Stimulated activated CD4-positive, alpha-beta T cell treated with anti-CD3 and anti-CD28 coated beads, Interleukin-2, amount 100 ng/mL, for 4 hours (primary cell): Measurements from ENCODE around the gene DNAJC11.

ENCODE experiments used
- DNase-seq: peaks from one replicate; pipeline ENCODE4 v3.0.0-alpha.2; 2020; ENCODE audit warnings: low read depth

Gene DNAJC11

GRCh38 chr1:6599141-6599975 is 102.3 kb downstream of the DNAJC11 start:
- peak; percentile 73 for DNase-seq

- DNase-seq, result no peak
Measured at GRCh38 chr1:6597777-6598131, 103.9 kb downstream of the DNAJC11 start.

- no peak for DNase-seq
Measured at GRCh38 chr1:6596886-6597776, 104.5 kb downstream of the DNAJC11 start.

- DNase-seq, result no peak
Measured at GRCh38 chr1:6596351-6596750, 105.3 kb downstream of the DNAJC11 start.

- DNase-seq, result no peak
Measured at GRCh38 chr1:6594977-6595740, 106.5 kb downstream of the DNAJC11 start.

- DNase-seq, result no peak
Measured at GRCh38 chr1:6593810-6594209, 107.8 kb downstream of the DNAJC11 start.

GRCh38 chr1:6592865-6593593 is 108.6 kb downstream of the DNAJC11 start:
- no peak for DNase-seq

- no peak for DNase-seq
Measured at GRCh38 chr1:6592441-6592840, 109.2 kb downstream of the DNAJC11 start.

GRCh38 chr1:6591644-6592043 is 110.0 kb downstream of the DNAJC11 start:
- no peak for DNase-seq

GRCh38 chr1:6591222-6591621 is 110.4 kb downstream of the DNAJC11 start:
- no peak for DNase-seq

- no peak for DNase-seq
Measured at GRCh38 chr1:6590046-6590445, 111.6 kb downstream of the DNAJC11 start.

- no peak for DNase-seq
Measured at GRCh38 chr1:6588893-6589520, 112.6 kb downstream of the DNAJC11 start.

GRCh38 chr1:6588128-6588892 is 113.3 kb downstream of the DNAJC11 start:
- no peak for DNase-seq

- DNase-seq, result no peak
Measured at GRCh38 chr1:6587261-6588005, 114.2 kb downstream of the DNAJC11 start.

GRCh38 chr1:6586404-6586816 is 115.2 kb downstream of the DNAJC11 start:
- no peak for DNase-seq

GRCh38 chr1:6585841-6586240 is 115.8 kb downstream of the DNAJC11 start:
- DNase-seq, result no peak

- no peak for DNase-seq
Measured at GRCh38 chr1:6585081-6585722, 116.4 kb downstream of the DNAJC11 start.
